ENCODE results near the gene EDNRA. TPM values are rescaled to one million over a fixed set of nuclear protein-coding genes. Genes with fewer than 3 reads are reported as not detected.

EDNRA gene
- polyA plus RNA-seq, 1 of the 3 experiments (the other 2 are of a cell fraction) = 1.2 TPM

DNA sequence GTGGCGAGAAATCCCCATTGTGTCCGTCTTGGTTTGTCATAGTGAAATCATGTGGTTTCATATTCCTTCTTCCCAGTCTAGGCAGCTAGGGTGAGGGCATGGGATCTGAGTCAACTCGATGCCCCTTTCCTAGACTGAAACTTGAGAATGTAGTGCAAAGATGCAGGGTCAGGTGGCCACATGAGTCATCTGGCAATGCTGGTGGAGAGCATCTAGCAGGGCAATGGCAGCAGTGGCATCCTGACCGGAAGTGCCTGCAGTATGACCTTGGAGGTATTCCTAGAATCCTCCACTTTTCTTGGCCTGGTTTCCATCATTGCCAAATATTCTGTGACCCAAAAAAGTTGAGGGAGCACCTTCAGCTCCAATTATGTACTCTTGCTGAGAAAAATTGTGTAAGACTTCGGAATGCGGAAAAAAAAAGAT lies 97.2 kb downstream of the EDNRA start (continued):
- TF ChIP-seq, protein P1, sequence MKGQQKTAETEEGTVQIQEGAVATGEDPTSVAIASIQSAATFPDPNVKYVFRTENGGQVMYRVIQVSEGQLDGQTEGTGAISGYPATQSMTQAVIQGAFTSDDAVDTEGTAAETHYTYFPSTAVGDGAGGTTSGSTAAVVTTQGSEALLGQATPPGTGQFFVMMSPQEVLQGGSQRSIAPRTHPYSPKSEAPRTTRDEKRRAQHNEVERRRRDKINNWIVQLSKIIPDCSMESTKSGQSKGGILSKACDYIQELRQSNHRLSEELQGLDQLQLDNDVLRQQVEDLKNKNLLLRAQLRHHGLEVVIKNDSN (IDR thresholded peaks at IDR 0.05; ENCODE audit: borderline replicate concordance, low read depth) = peak; percentile 91
- TF ChIP-seq, protein P2, sequence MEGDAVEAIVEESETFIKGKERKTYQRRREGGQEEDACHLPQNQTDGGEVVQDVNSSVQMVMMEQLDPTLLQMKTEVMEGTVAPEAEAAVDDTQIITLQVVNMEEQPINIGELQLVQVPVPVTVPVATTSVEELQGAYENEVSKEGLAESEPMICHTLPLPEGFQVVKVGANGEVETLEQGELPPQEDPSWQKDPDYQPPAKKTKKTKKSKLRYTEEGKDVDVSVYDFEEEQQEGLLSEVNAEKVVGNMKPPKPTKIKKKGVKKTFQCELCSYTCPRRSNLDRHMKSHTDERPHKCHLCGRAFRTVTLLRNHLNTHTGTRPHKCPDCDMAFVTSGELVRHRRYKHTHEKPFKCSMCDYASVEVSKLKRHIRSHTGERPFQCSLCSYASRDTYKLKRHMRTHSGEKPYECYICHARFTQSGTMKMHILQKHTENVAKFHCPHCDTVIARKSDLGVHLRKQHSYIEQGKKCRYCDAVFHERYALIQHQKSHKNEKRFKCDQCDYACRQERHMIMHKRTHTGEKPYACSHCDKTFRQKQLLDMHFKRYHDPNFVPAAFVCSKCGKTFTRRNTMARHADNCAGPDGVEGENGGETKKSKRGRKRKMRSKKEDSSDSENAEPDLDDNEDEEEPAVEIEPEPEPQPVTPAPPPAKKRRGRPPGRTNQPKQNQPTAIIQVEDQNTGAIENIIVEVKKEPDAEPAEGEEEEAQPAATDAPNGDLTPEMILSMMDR (IDR thresholded peaks at IDR 0.05) = no peak
- TF ChIP-seq MEF2A (IDR thresholded peaks at IDR 0.05; ENCODE audit: borderline replicate concordance, low read depth) (peak; percentile 59; the same call in 1 of the 2 replicates), RCOR1 (IDR thresholded peaks at IDR 0.05; ENCODE audit: low read length) (no peak), RXRA (IDR thresholded peaks at IDR 0.05; ENCODE audit: borderline replicate concordance, low read depth) (peak; percentile 98), GATA2 (CRISPR knock-in tag; IDR thresholded peaks at IDR 0.05) (no peak), EP300 (IDR thresholded peaks at IDR 0.05; ENCODE audit: borderline replicate concordance in 1 of 2, low read depth in 1 of 2, low read length in 1 of 2) (peak in 1 of 2 experiments; percentile 81; a peak in 1 of 4 replicates), RFX5 (IDR thresholded peaks at IDR 0.05; ENCODE audit: low read length) (no peak)

DNA sequence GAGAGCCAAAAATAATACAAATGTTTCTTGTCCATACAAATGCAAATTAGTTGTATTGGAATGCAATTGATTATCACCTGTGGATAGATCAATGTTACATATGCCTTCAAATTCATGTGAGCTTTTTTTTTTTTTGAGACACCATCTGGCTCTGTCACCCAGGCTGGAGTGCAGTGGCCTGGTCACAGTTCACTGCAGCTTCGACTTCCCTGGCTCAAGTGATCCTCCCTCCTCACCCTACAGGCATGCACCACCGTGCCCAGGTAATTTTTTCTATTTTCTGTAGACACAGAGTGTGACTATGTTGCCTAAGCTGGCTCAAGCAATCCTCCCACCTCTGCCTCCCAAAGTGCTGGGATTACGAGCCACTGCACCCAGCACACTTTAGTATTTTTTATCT lies 97.7 kb downstream of the EDNRA start:
- Histone ChIP-seq H3K27ac (ENCODE audit: low read depth in 2 of 2, low read length in 1 of 2) (peak overlapping the region in 1 of 2 experiments; percentile 85; a peak in 2 of 4 replicates), H3K4me2 (no peak overlapping the region), H3K9me2 (no peaks in the 10 kb centered on the region), H4K20me1 (ENCODE audit: insufficient read depth) (no peaks in the 10 kb centered on the region), H3K4me1 (ENCODE audit: control insufficient read depth in 1 of 2, insufficient read depth in 2 of 2, low read depth in 1 of 2, low read length in 1 of 2) (0 out of 4 replicates have a peak, but pooled peaks cover 0 to 7% of the 10 kb centered on the region in 2 experiments), H3K27me3 (ENCODE audit: insufficient read depth) (no peaks in the 10 kb centered on the region), H3F3A (replicated peaks; ENCODE audit: insufficient read depth) (peaks cover 12% of the 10 kb centered on the region), H3K9ac (no peak overlapping the region), H2AFZ (ENCODE audit: low read depth) (no peak overlapping the region), H3K4me3 (ENCODE audit: low read depth in 2 of 2, low read length in 1 of 2) (no peak overlapping the region), H3K79me2 (ENCODE audit: insufficient read depth) (no peaks in the 10 kb centered on the region), H3K36me3 (replicated peaks in 1 of 2; ENCODE audit: control insufficient read depth in 1 of 2, insufficient read depth in 2 of 2, low read length in 1 of 2) (no peaks in the 10 kb centered on the region), H3K9me3 (no peaks in the 10 kb centered on the region)
- POLR2A ChIA-PET = no interaction called here
- TF ChIP-seq FOXM1 (IDR thresholded peaks at IDR 0.05; ENCODE audit: low read depth) (no peak), MEF2A (IDR thresholded peaks at IDR 0.05; ENCODE audit: borderline replicate concordance, low read depth) (no peak), RFX5 (IDR thresholded peaks at IDR 0.05; ENCODE audit: low read length) (no peak), EP300 (IDR thresholded peaks at IDR 0.05; ENCODE audit: borderline replicate concordance in 1 of 2, low read depth in 1 of 2, low read length in 1 of 2) (no peak), JUND (IDR thresholded peaks at IDR 0.05) (no peak), ELF1 (IDR thresholded peaks at IDR 0.05) (no peak), NRF1 (IDR thresholded peaks at IDR 0.05; ENCODE audit: low read depth, low read length) (no peak), GABPA (IDR thresholded peaks at IDR 0.05; ENCODE audit: low read depth) (no peak), TEAD4 (IDR thresholded peaks at IDR 0.05; ENCODE audit: borderline replicate concordance, insufficient read depth) (no peak), SIN3A (IDR thresholded peaks at IDR 0.05; ENCODE audit: borderline replicate concordance, low read depth, low read length) (no peak), RAD21 (IDR thresholded peaks at IDR 0.05; ENCODE audit: low read length) (no peak), RXRA (IDR thresholded peaks at IDR 0.05; ENCODE audit: borderline replicate concordance, low read depth) (no peak), TAF1 (IDR thresholded peaks at IDR 0.05; ENCODE audit: borderline replicate concordance, low read depth, low read length) (no peak), CHD2 (IDR thresholded peaks at IDR 0.05; ENCODE audit: low read length, partially characterized antibody) (no peak)
- TF ChIP-seq, protein P1 (IDR thresholded peaks at IDR 0.05; ENCODE audit: borderline replicate concordance, low read depth) = no peak
- TF ChIP-seq, protein P3, sequence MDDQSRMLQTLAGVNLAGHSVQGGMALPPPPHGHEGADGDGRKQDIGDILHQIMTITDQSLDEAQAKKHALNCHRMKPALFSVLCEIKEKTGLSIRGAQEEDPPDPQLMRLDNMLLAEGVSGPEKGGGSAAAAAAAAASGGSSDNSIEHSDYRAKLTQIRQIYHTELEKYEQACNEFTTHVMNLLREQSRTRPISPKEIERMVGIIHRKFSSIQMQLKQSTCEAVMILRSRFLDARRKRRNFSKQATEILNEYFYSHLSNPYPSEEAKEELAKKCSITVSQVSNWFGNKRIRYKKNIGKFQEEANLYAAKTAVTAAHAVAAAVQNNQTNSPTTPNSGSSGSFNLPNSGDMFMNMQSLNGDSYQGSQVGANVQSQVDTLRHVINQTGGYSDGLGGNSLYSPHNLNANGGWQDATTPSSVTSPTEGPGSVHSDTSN (IDR thresholded peaks at IDR 0.05) = no peak
- CTCF ChIA-PET = interaction anchor here (1.4 kb wide), 1 partner anchor 288 kb away, joined by 3 read pairs; no protein-coding TSS in a partner anchor
- DNase-seq = no peak
- 65% methylated on average over 3 of the region's 3 CpGs for WGBS (ENCODE audit: low lambda C conversion rate)

Data from SK-N-SH (cell line).